HepG2 (cell line): ENCODE measurements around the gene RHOBTB1. TPM values are rescaled to one million over a fixed set of nuclear protein-coding genes. Genes with fewer than 3 reads are reported as not detected.

Experiments used
- ATAC-seq: fragments of 200-7000 bp; cut with Tn5 transposase; 3 replicates; pipeline ENCODE4 v1.9.1; 2020; ENCODE audit warnings: mild to moderate bottlenecking, moderate library complexity
- BruUV-seq: library from RNA; stranded (reverse); fragments of 400-500 nt; replicated peaks from 2 replicates; lab custom pipeline; 2021; lab: Mats Ljungman, UMichigan
- CTCF ChIA-PET: fragments of 300-600 bp; formaldehyde crosslinking; extraction: SDS; loops from one replicate; lab custom pipeline; 2021; ENCODE audit warnings: low total read pairs, inconsistent platforms, low intra/inter-chr PET ratio; lab: Yijun Ruan, JAX
- POLR2A ChIA-PET: fragments of 350-600 bp; sonication (Branson Sonifier 250); formaldehyde crosslinking; loops from one replicate; lab custom pipeline; 2020; ENCODE audit warnings: antibody characterized with exemption, inconsistent platforms; lab: Yijun Ruan, JAX
- DNase-seq: peaks from one replicate; pipeline ENCODE4 v3.0.0-alpha.2; 2015; ENCODE audit warnings: low spot score
- FAIRE-seq: peaks from 3 replicates; lab custom pipeline; 2011; peaks lifted over from hg19 to GRCh38; lab: Jason Lieb, UNC
- H2AFZ ChIP-seq: one replicate; pipeline ENCODE4 v1.6.1; 2011; ENCODE audit warnings: low read length, inconsistent platforms
- H3K27ac ChIP-seq: fragments of 300-600 bp; 3 replicates; pipeline ENCODE4 v1.8.0; 2011; ENCODE audit warnings: mixed run types, mild to moderate bottlenecking, mixed read lengths, low read length, inconsistent platforms; ENCODE audit not compliant: insufficient read depth; ENCODE audit errors: extremely low read length
- H3K27me3 ChIP-seq, 2 experiments: fragments of 200-600 bp in 1 of 2; 2 replicates in 1 of 2; 3 replicates in 1 of 2; pipeline versions ENCODE4 v1.6.0 to v1.8.0; 2011; ENCODE audit warnings: low read length in 2 of 2, mild to moderate bottlenecking in 2 of 2, moderate library complexity in 2 of 2, inconsistent platforms in 1 of 2; ENCODE audit not compliant: insufficient read depth in 2 of 2, control insufficient read depth in 1 of 2
- H3K36me3 ChIP-seq, 2 experiments: fragments of 200-600 bp in 1 of 2; replicated peaks in 1 of 2; 2 replicates in 1 of 2; 3 replicates in 1 of 2; pipeline versions ENCODE4 v1.5.1 to v1.8.0; 2011; ENCODE audit warnings: low read length in 2 of 2, inconsistent platforms in 1 of 2; ENCODE audit not compliant: insufficient read depth in 2 of 2, control insufficient read depth in 1 of 2
- H3K4me1 ChIP-seq: 2 replicates; pipeline ENCODE4 v1.5.1; 2012; ENCODE audit warnings: low read length, inconsistent platforms; ENCODE audit not compliant: insufficient read depth
- H3K4me2 ChIP-seq: 2 replicates; pipeline ENCODE4 v1.6.0; 2011; ENCODE audit warnings: low read depth, low read length, inconsistent platforms
- H3K4me3 ChIP-seq, 3 experiments: fragments of 200-600 bp in 1 of 3; sonication (generic), shearing (Covaris generic) in 1 of 3; replicated peaks in 1 of 3; 2 replicates each; pipeline ENCODE4 v1.5.1; 2011 to 2016; ENCODE audit warnings: low read length in 3 of 3, inconsistent platforms in 2 of 3, low read depth in 2 of 3, mild to moderate bottlenecking in 2 of 3, control low read depth in 1 of 3, mixed read lengths in 1 of 3; ENCODE audit not compliant: insufficient read depth in 1 of 3
- H3K79me2 ChIP-seq: one replicate; pipeline ENCODE4 v1.6.1; 2011; ENCODE audit warnings: low read length, inconsistent platforms; ENCODE audit not compliant: insufficient read depth
- H3K9ac ChIP-seq: 2 replicates; pipeline ENCODE4 v1.6.0; 2011; ENCODE audit warnings: mild to moderate bottlenecking, low read depth, low read length, inconsistent platforms; ENCODE audit not compliant: insufficient read depth
- H3K9me3 ChIP-seq: 2 replicates; pipeline ENCODE4 v1.5.1; 2012; ENCODE audit warnings: mild to moderate bottlenecking, low read length
- H4K20me1 ChIP-seq: 2 replicates; pipeline ENCODE4 v1.6.0; 2011; ENCODE audit warnings: inconsistent platforms, mild to moderate bottlenecking, low read length, moderate library complexity; ENCODE audit not compliant: insufficient read depth
- ATF4 ChIP-seq, 2 experiments: fragments of 450-650 bp in 1 of 2; sonication (generic) in 1 of 2; formaldehyde crosslinking; IDR thresholded peaks; 2 replicates each; pipeline versions ENCODE4 v1.5.0 to v1.8.0; 2020 to 2022; ENCODE audit warnings: mild to moderate bottlenecking in 1 of 2, missing genetic modification reagents in 1 of 2
- MBNL3 ChIP-seq: fragments of 250-450 bp; sonication (Bioruptor Pico); conservative IDR thresholded peaks from 2 replicates; pipeline ENCODE4 v1.8.0; 2022; ENCODE audit warnings: mild to moderate bottlenecking, inconsistent platforms
- NFYB ChIP-seq: sonication (generic); formaldehyde crosslinking; IDR thresholded peaks from 2 replicates; pipeline ENCODE4 v1.4.0; 2020; ENCODE audit warnings: missing genetic modification reagents
- PAX8 ChIP-seq: sonication (generic); formaldehyde crosslinking; IDR thresholded peaks from 2 replicates; pipeline ENCODE4 v1.8.0; 2022; ENCODE audit warnings: mild to moderate bottlenecking, missing genetic modification reagents, borderline replicate concordance
- POLR2A ChIP-seq, 2 experiments: IDR thresholded peaks; 2 replicates each; pipeline ENCODE4 v1.6.1; 2011; ENCODE audit warnings: low read depth in 2 of 2, low read length in 2 of 2, mild to moderate bottlenecking in 1 of 2, moderate library complexity in 1 of 2; ENCODE audit not compliant: insufficient read depth in 1 of 2
- REPIN1 ChIP-seq: sonication (generic); formaldehyde crosslinking; IDR thresholded peaks from 2 replicates; pipeline ENCODE4 v1.8.0; 2022; ENCODE audit warnings: missing genetic modification reagents, low read depth, mild to moderate bottlenecking, borderline replicate concordance
- ZNF780A ChIP-seq: sonication (generic); formaldehyde crosslinking; IDR thresholded peaks from 2 replicates; pipeline ENCODE4 v1.8.0; 2022; ENCODE audit warnings: mild to moderate bottlenecking, missing genetic modification reagents, moderate library complexity
- ZSCAN21 ChIP-seq: sonication (generic); formaldehyde crosslinking; IDR thresholded peaks from 2 replicates; pipeline ENCODE4 v1.8.0; 2022; ENCODE audit warnings: mild to moderate bottlenecking, missing genetic modification reagents, moderate library complexity, borderline replicate concordance
- ZSCAN29 ChIP-seq: sonication (generic); formaldehyde crosslinking; conservative IDR thresholded peaks from 2 replicates; pipeline ENCODE4 v1.4.0; 2020; ENCODE audit warnings: mild to moderate bottlenecking, missing genetic modification reagents
- WGBS: methylation state at CpG from one replicate; pipeline ENCODE4 v1.1.6; 2017; ENCODE audit warnings: low lambda C conversion rate; 5-methylcytosine and 5-hydroxymethylcytosine counted together
- in situ Hi-C: cut with HindIII; loops from 2 replicates; pipeline ENCODE4 v1.10.0; 2017; ENCODE audit warnings: low pct_unique_long_range_greater_than_20kb; ENCODE audit not compliant: extremely low pct_ligation_motif_present
- intact Hi-C: fragments of 100-400 bp; cut with micrococcal nuclease; formaldehyde crosslinking; loops from one replicate; pipeline ENCODE4 v1.10.0; 2022; ENCODE audit not compliant: unreplicated experiment
- polyA plus RNA-seq, 8 experiments: library from polyadenylated mRNA; depleted of rRNA in 3 of 8; stranded (reverse) in 7 of 8; unstranded in 1 of 8; fragments of >200 nt; fragmentation: Illumina TruSeq in 4 of 8; extraction: Trizol in 4 of 8; gene quantifications; 2 replicates each; pipeline versions ENCODE4 v1.2.1 to v1.2.3, GENCODE V29; 2011 to 2016; ENCODE audit warnings: low read depth in 4 of 8, missing spikeins in 1 of 8, mixed read lengths in 1 of 8; ENCODE audit not compliant: insufficient read depth in 1 of 8
- total RNA-seq, 5 experiments: library from RNA; depleted of rRNA; stranded (reverse); fragments of >200 nt; fragmentation: Illumina TruSeq; extraction: Trizol; gene quantifications; 2 replicates each; pipeline ENCODE4 v1.2.3, GENCODE V29; 2016; ENCODE audit warnings: low read depth in 1 of 5
- TF ChIP-seq, protein P1 (sequence below): sonication (generic); formaldehyde crosslinking; IDR thresholded peaks from 2 replicates; pipeline ENCODE4 v1.4.0; 2020; ENCODE audit warnings: missing genetic modification reagents, mild to moderate bottlenecking, borderline replicate concordance

RHOBTB1 gene
- total and polyA plus RNA-seq, 2 of the 13 experiments (the other 11 are each of a cell fraction or from before 2014, with no cell fraction given): 18.8 to 59.5 TPM

- Histone ChIP-seq H2AFZ (no peak overlapping the region), H3K27ac (no peak overlapping the region), H3K4me2 (no peak overlapping the region), H3K79me2 (no peaks in the 10 kb centered on the region), H3K9ac (no peak overlapping the region), H4K20me1 (no peaks in the 10 kb centered on the region), H3K36me3 (no peaks in the 10 kb centered on the region), H3K4me3 (no peak overlapping the region), H3K4me1 (peaks cover 9% of the 10 kb centered on the region; the same call in 1 of the 2 replicates), H3K9me3 (no peaks in the 10 kb centered on the region), H3K27me3 (no peaks in the 10 kb centered on the region; a peak in 1 of 5 replicates)
- in situ Hi-C loops: loop anchor here (10.0 kb wide), 1 partner anchor 136 kb away; no protein-coding TSS in a partner anchor
- intact Hi-C loops: loop anchor here (10.0 kb wide), 1 partner anchor 316 kb away; no protein-coding TSS in a partner anchor
- FAIRE-seq (no peak), DNase-seq (no peak), ATAC-seq (no peak)
- POLR2A ChIA-PET: no interaction called here
- 33% methylated on average over 1 of the region's 1 CpG for WGBS
- TF ChIP-seq, protein P1, sequence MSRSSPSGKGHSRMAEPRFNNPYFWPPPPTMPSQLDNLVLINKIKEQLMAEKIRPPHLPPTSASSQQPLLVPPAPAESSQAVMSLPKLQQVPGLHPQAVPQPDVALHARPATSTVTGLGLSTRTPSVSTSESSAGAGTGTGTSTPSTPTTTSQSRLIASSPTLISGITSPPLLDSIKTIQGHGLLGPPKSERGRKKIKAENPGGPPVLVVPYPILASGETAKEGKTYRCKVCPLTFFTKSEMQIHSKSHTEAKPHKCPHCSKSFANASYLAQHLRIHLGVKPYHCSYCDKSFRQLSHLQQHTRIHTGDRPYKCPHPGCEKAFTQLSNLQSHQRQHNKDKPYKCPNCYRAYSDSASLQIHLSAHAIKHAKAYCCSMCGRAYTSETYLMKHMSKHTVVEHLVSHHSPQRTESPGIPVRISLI (CRISPR knock-in tag): no peak
- TF ChIP-seq ZSCAN21 (CRISPR knock-in tag) (no peak), MBNL3 (no peak), ZNF780A (CRISPR knock-in tag) (no peak), PAX8 (CRISPR knock-in tag) (no peak), REPIN1 (CRISPR knock-in tag) (no peak), ATF4 (CRISPR knock-in tag; IDR thresholded peaks at IDR 0.05) (no peak), ZSCAN29 (no peak), POLR2A (IDR thresholded peaks at IDR 0.05; ENCODE audit: insufficient read depth in 1 of 2, low read depth in 2 of 2, low read length in 2 of 2) (no peak), NFYB (CRISPR knock-in tag) (no peak)
- CTCF ChIA-PET: no interaction called here
- BruUV-seq: no TSS peak
Measured at GRCh38 chr10:60828489-60828852, 115.5 kb downstream of the RHOBTB1 start.
